ENCODE results near the gene SOWAHB. TPM values are rescaled to one million over a fixed set of nuclear protein-coding genes. Genes with fewer than 3 reads are reported as not detected.

The SOWAHB gene
- total RNA-seq, result not detected in 2 replicates
- not detected for total RNA-seq (2013)
- not detected in 2 replicates for polyA plus RNA-seq
- polyA minus RNA-seq, result not detected in 2 replicates

DNA sequence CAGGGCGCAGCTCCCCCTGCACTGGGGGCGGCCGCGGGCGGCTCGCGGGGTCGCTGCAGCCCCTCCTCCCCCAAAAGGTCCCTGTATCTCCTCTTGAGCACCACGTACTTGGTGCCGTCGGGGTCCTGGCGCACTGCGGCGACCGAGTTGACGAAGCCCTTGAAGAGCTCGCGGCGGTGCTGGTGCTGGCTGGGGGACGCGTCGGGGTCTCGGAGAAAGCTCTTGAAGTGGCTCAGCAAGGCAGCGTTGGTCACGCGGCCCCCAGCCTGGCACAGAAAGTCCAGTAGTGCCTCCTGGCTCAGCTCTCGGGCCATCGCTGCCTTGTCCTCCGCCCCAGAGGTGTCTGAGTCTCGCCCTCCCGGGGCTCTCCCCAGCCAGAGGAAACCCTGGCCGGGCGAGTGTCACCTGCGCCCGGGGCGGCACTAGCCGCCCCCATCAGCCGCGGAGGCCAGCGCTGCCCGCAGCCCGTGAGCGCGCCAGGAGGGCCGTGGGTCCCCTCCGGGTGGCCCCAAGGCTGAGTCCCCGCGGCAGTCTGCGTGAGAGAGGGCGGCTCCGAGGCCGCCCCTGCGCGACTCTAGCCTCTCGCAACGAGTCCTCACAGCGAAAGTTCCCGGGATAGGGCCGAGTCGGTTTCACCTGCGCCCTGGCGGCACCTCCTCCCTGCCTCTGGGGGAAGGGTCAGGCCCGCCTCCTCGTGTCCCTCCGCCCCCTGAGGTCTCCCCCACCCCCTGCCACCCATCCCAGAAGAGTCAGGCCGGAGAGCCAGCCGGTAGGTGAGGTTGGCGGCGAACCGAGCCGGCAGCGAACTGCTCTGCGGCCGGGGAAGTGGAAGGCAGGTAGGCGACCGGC lies at the start of gene SOWAHB:
TSS of gene SOWAHB (minus strand) at position 609 of the 849 bp plus-strand sequence. CDS start at position 314, 295 bp downstream.
- WGBS (ENCODE audit: insufficient coverage), result 2% methylated on average over 75 of the region's 76 CpGs
- Histone ChIP-seq H3K9me3 (ENCODE audit: control extremely low read depth in 1 of 3, control insufficient read depth in 2 of 3, insufficient read depth in 1 of 3, low read length in 2 of 3) (peaks cover 0 to 9% (median 0%) of the 10 kb centered on the region in 3 donors), H4K20me1 (ENCODE audit: control insufficient read depth, insufficient read depth, low read length, poor library complexity, severe bottlenecking) (no peaks in the 10 kb centered on the region), H2AFZ (ENCODE audit: insufficient read depth, low read depth, low read length, poor library complexity, severe bottlenecking) (peak within 1 kb of the TSS; percentile 64), H3K36me3 (replicated peaks in 1 of 2; ENCODE audit: control extremely low read depth in 1 of 2, control insufficient read depth in 1 of 2, extremely low read depth in 1 of 2, insufficient read depth in 2 of 2, low read length in 1 of 2) (no peaks in the 10 kb centered on the region), H3K4me1 (ENCODE audit: control insufficient read depth in 2 of 2, insufficient read depth in 2 of 2, low read length in 2 of 2) (peaks cover 11 to 18% of the 10 kb centered on the region in 2 donors), H3K27me3 (replicated peaks in 1 of 4; ENCODE audit: control extremely low read depth in 1 of 4, control insufficient read depth in 3 of 4, insufficient read depth in 4 of 4, low read length in 3 of 4) (peaks cover 0 to 59% (median 35%) of the 10 kb centered on the region in 4 experiments), H3K4me3 (ENCODE audit: control extremely low read depth in 1 of 5, extremely low read depth in 1 of 5, insufficient read depth in 1 of 5, low read depth in 2 of 5, low read length in 4 of 5) (peak within 1 kb of the TSS in 3 of 5 experiments; percentile 44 to 46 (median 44)), H3K4me2 (replicated peaks; ENCODE audit: low read depth, low read length, poor library complexity, severe bottlenecking) (peak within 1 kb of the TSS; percentile 83), H3K79me2 (ENCODE audit: control insufficient read depth, insufficient read depth, low read length) (no peaks in the 10 kb centered on the region), H3K27ac (ENCODE audit: low read length in 2 of 2) (no peak within 1 kb of the TSS), H3K9ac (ENCODE audit: low read length) (peak within 1 kb of the TSS; percentile 56)
- ChIA-PET POLR2A (no interaction called here), CTCF (no interaction called here)
- ATAC-seq (ENCODE audit: low read depth), result no peak
- H3K4me3 Mint-ChIP-seq, result peak within 1 kb of the TSS; percentile 66
- TF ChIP-seq, protein P1, sequence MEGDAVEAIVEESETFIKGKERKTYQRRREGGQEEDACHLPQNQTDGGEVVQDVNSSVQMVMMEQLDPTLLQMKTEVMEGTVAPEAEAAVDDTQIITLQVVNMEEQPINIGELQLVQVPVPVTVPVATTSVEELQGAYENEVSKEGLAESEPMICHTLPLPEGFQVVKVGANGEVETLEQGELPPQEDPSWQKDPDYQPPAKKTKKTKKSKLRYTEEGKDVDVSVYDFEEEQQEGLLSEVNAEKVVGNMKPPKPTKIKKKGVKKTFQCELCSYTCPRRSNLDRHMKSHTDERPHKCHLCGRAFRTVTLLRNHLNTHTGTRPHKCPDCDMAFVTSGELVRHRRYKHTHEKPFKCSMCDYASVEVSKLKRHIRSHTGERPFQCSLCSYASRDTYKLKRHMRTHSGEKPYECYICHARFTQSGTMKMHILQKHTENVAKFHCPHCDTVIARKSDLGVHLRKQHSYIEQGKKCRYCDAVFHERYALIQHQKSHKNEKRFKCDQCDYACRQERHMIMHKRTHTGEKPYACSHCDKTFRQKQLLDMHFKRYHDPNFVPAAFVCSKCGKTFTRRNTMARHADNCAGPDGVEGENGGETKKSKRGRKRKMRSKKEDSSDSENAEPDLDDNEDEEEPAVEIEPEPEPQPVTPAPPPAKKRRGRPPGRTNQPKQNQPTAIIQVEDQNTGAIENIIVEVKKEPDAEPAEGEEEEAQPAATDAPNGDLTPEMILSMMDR (IDR thresholded peaks at IDR 0.05), result no peak
- no peak for TF ChIP-seq EZH2 (IDR thresholded peaks at IDR 0.05; ENCODE audit: borderline replicate concordance, insufficient read depth, low read depth, low read length, poor library complexity, severe bottlenecking)
- no peaks in the 10 kb centered on the region for H3K9me3 Mint-ChIP-seq (ENCODE audit: insufficient read depth)
- peaks cover 39% of the 10 kb centered on the region for H3K27me3 Mint-ChIP-seq
- no peak within 1 kb of the TSS for H3K27ac Mint-ChIP-seq
- DNase-seq, result peak; percentile 37
- intact Hi-C loops (cut with micrococcal nuclease), result no loop called here
- peaks cover 13% of the 10 kb centered on the region for H3K4me1 Mint-ChIP-seq

DNA sequence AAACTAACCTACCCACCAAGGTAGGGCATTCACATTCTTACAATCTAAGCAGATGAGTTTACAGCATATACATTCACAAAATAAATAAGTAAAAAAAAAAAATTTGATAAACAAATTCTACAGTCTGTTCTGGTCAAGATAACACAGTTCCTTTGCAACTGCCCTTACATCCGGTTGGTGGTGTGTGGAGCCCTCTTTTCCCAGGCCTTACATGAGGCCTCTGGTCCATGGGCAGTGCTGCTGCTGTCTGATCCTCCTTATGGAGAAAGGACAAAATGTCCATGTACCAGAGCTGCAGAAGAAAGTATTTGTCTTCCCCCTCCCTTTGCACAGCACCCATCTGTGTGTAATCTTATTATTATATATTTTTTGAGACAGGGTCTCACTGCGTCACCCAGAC lies 49.4 kb upstream of the SOWAHB start:
- Mint-ChIP-seq H3K27me3 (no peaks in the 10 kb centered on the region), H3K4me3 (no peak overlapping the region), H3K27ac (no peak overlapping the region), H3K9me3 (ENCODE audit: insufficient read depth) (no peaks in the 10 kb centered on the region), H3K4me1 (peaks cover 16% of the 10 kb centered on the region)
- Histone ChIP-seq H3K79me2 (ENCODE audit: control insufficient read depth, insufficient read depth, low read length) (peaks cover 4% of the 10 kb centered on the region), H2AFZ (ENCODE audit: insufficient read depth, low read depth, low read length, poor library complexity, severe bottlenecking) (no peak overlapping the region), H4K20me1 (ENCODE audit: control insufficient read depth, insufficient read depth, low read length, poor library complexity, severe bottlenecking) (no peaks in the 10 kb centered on the region), H3K4me2 (replicated peaks; ENCODE audit: low read depth, low read length, poor library complexity, severe bottlenecking) (no peak overlapping the region), H3K27ac (ENCODE audit: low read length in 2 of 2) (no peak overlapping the region), H3K4me1 (ENCODE audit: control insufficient read depth in 2 of 2, insufficient read depth in 2 of 2, low read length in 2 of 2) (peaks cover 10 to 16% of the 10 kb centered on the region in 2 donors), H3K36me3 (replicated peaks in 1 of 2; ENCODE audit: control extremely low read depth in 1 of 2, control insufficient read depth in 1 of 2, extremely low read depth in 1 of 2, insufficient read depth in 2 of 2, low read length in 1 of 2) (no peaks in the 10 kb centered on the region), H3K27me3 (replicated peaks in 1 of 4; ENCODE audit: control extremely low read depth in 1 of 4, control insufficient read depth in 3 of 4, insufficient read depth in 4 of 4, low read length in 3 of 4) (no peaks in the 10 kb centered on the region), H3K9me3 (ENCODE audit: control extremely low read depth in 1 of 3, control insufficient read depth in 2 of 3, insufficient read depth in 1 of 3, low read length in 2 of 3) (peaks cover 0 to 8% (median 0%) of the 10 kb centered on the region in 3 donors), H3K9ac (ENCODE audit: low read length) (no peak overlapping the region), H3K4me3 (ENCODE audit: control extremely low read depth in 1 of 5, extremely low read depth in 1 of 5, insufficient read depth in 1 of 5, low read depth in 2 of 5, low read length in 4 of 5) (no peak overlapping the region)
- intact Hi-C loops (cut with micrococcal nuclease), result loop anchor here (5.0 kb wide), 1 partner anchor 915 kb away; the partner anchor contains the start of gene MRPL1
- DNase-seq (no peak), ATAC-seq (ENCODE audit: low read depth) (no peak)
- POLR2A ChIA-PET, result no interaction called here
- CTCF ChIA-PET, result no interaction called here
- no peak for TF ChIP-seq EZH2 (IDR thresholded peaks at IDR 0.05; ENCODE audit: borderline replicate concordance, insufficient read depth, low read depth, low read length, poor library complexity, severe bottlenecking)
- TF ChIP-seq, protein P1 (IDR thresholded peaks at IDR 0.05), result no peak
- WGBS (ENCODE audit: insufficient coverage), result 89% methylated on average over 1 of the region's 2 CpGs

Data from B cell (primary cell).